HUES48 (cell line): ENCODE results near the gene MRAP2.

Experiments used
- H3K27ac ChIP-seq: one replicate; pipeline ENCODE4 v1.7.0; 2013; ENCODE audit warnings: low read depth, low read length, inconsistent platforms
- H3K27me3 ChIP-seq: 2 replicates; pipeline ENCODE4 v1.6.1; 2013; ENCODE audit warnings: mild to moderate bottlenecking, low read length; ENCODE audit not compliant: control insufficient read depth, insufficient read depth
- H3K36me3 ChIP-seq: 2 replicates; pipeline ENCODE4 v1.6.1; 2013; ENCODE audit warnings: low read length; ENCODE audit not compliant: control insufficient read depth, insufficient read depth
- H3K4me1 ChIP-seq: 2 replicates; pipeline ENCODE4 v1.6.1; 2013; ENCODE audit warnings: mild to moderate bottlenecking, low read length; ENCODE audit not compliant: control insufficient read depth, insufficient read depth
- H3K4me3 ChIP-seq: 2 replicates; pipeline ENCODE4 v1.5.1; 2013; ENCODE audit warnings: mild to moderate bottlenecking, low read depth, low read length
- H3K9ac ChIP-seq: 2 replicates; pipeline ENCODE4 v1.6.1; 2013; ENCODE audit warnings: mild to moderate bottlenecking, low read depth, low read length, moderate library complexity
- H3K9me3 ChIP-seq: 2 replicates; pipeline ENCODE4 v1.6.1; 2013; ENCODE audit warnings: low read length; ENCODE audit not compliant: control insufficient read depth, insufficient read depth

MRAP2 gene

GRCh38 chr6:84013931-84014330 lies 19.6 kb upstream of the MRAP2 start:
- H3K4me1 ChIP-seq = 0 out of 2 replicates have a peak, but pooled peaks cover 4% of the 10 kb centered on the region
- no peaks in the 10 kb centered on the region for H3K36me3 ChIP-seq
- H3K4me3 ChIP-seq = no peak overlapping the region

GRCh38 chr6:84016029-84016428 lies 17.5 kb upstream of the MRAP2 start:
- no peaks in the 10 kb centered on the region for H3K27me3 ChIP-seq
- H3K4me1 ChIP-seq = 0 out of 2 replicates have a peak, but pooled peaks cover 4% of the 10 kb centered on the region
- no peak overlapping the region for H3K9ac ChIP-seq
- H3K36me3 ChIP-seq = no peaks in the 10 kb centered on the region
- H3K9me3 ChIP-seq = no peaks in the 10 kb centered on the region
- no peak overlapping the region for H3K27ac ChIP-seq
- no peak overlapping the region for H3K4me3 ChIP-seq

More at GRCh38 chr6:84013931-84014330, 19.6 kb upstream of the MRAP2 start:
- H3K9me3 ChIP-seq = no peaks in the 10 kb centered on the region
- no peak overlapping the region for H3K27ac ChIP-seq
- no peaks in the 10 kb centered on the region for H3K27me3 ChIP-seq
- H3K9ac ChIP-seq = no peak overlapping the region

- H3K4me1 ChIP-seq = 0 out of 2 replicates have a peak, but pooled peaks cover 4% of the 10 kb centered on the region
- H3K9me3 ChIP-seq = no peaks in the 10 kb centered on the region
- no peak overlapping the region for H3K4me3 ChIP-seq
- no peaks in the 10 kb centered on the region for H3K36me3 ChIP-seq
- no peaks in the 10 kb centered on the region for H3K27me3 ChIP-seq
- H3K9ac ChIP-seq = no peak overlapping the region
- H3K27ac ChIP-seq = no peak overlapping the region
These were observed 15.7 kb upstream of the MRAP2 start for GRCh38 chr6:84017709-84018452.

- Histone ChIP-seq H3K27ac (no peak overlapping the region), H3K4me1 (no peaks in the 10 kb centered on the region), H3K4me3 (no peak overlapping the region), H3K36me3 (no peaks in the 10 kb centered on the region), H3K9ac (no peak overlapping the region), H3K27me3 (no peaks in the 10 kb centered on the region), H3K9me3 (no peaks in the 10 kb centered on the region)
These were observed 15.0 kb upstream of the MRAP2 start for GRCh38 chr6:84018453-84019061.

GRCh38 chr6:84019141-84019841 lies 14.3 kb upstream of the MRAP2 start:
- no peak overlapping the region for H3K27ac ChIP-seq
- H3K27me3 ChIP-seq = no peaks in the 10 kb centered on the region
- no peaks in the 10 kb centered on the region for H3K36me3 ChIP-seq
- H3K9ac ChIP-seq = no peak overlapping the region
- no peak overlapping the region for H3K4me3 ChIP-seq
- no peaks in the 10 kb centered on the region for H3K9me3 ChIP-seq
- no peaks in the 10 kb centered on the region for H3K4me1 ChIP-seq

GRCh38 chr6:84019842-84020211 lies 13.7 kb upstream of the MRAP2 start:
- Histone ChIP-seq H3K27ac (no peak overlapping the region), H3K9ac (no peak overlapping the region), H3K27me3 (no peaks in the 10 kb centered on the region), H3K4me3 (no peak overlapping the region), H3K4me1 (no peaks in the 10 kb centered on the region), H3K9me3 (no peaks in the 10 kb centered on the region), H3K36me3 (no peaks in the 10 kb centered on the region)

- H3K9ac ChIP-seq = no peak overlapping the region
These were observed 11.9 kb upstream of the MRAP2 start for GRCh38 chr6:84021625-84022024.

GRCh38 chr6:84026721-84027164 lies 6.8 kb upstream of the MRAP2 start:
- no peaks in the 10 kb centered on the region for H3K9me3 ChIP-seq
- no peaks in the 10 kb centered on the region for H3K27me3 ChIP-seq
- no peak overlapping the region for H3K4me3 ChIP-seq
- no peaks in the 10 kb centered on the region for H3K36me3 ChIP-seq
- H3K27ac ChIP-seq = no peak overlapping the region
- H3K4me1 ChIP-seq = no peaks in the 10 kb centered on the region
- H3K9ac ChIP-seq = no peak overlapping the region

More at GRCh38 chr6:84021625-84022024, 11.9 kb upstream of the MRAP2 start:
- Histone ChIP-seq H3K27me3 (no peaks in the 10 kb centered on the region), H3K4me1 (no peaks in the 10 kb centered on the region), H3K9me3 (no peaks in the 10 kb centered on the region), H3K27ac (no peak overlapping the region), H3K36me3 (no peaks in the 10 kb centered on the region), H3K4me3 (no peak overlapping the region)

- H3K4me1 ChIP-seq = peaks cover 1% of the 10 kb centered on the region; the same call in 1 of the 2 replicates
- no peak overlapping the region for H3K27ac ChIP-seq
These were observed 6.0 kb upstream of the MRAP2 start for GRCh38 chr6:84027340-84028181.

GRCh38 chr6:84028350-84028749 lies 5.2 kb upstream of the MRAP2 start:
- no peaks in the 10 kb centered on the region for H3K9me3 ChIP-seq

More at GRCh38 chr6:84027340-84028181, 6.0 kb upstream of the MRAP2 start:
- Histone ChIP-seq H3K9me3 (no peaks in the 10 kb centered on the region), H3K27me3 (peaks cover 3% of the 10 kb centered on the region; the same call in 1 of the 2 replicates), H3K9ac (no peak overlapping the region), H3K4me3 (no peak overlapping the region), H3K36me3 (no peaks in the 10 kb centered on the region)

More at GRCh38 chr6:84028350-84028749, 5.2 kb upstream of the MRAP2 start:
- peaks cover 11% of the 10 kb centered on the region for H3K27me3 ChIP-seq
- H3K36me3 ChIP-seq = no peaks in the 10 kb centered on the region
- H3K4me1 ChIP-seq = peaks cover 9% of the 10 kb centered on the region; the same call in 1 of the 2 replicates
- H3K27ac ChIP-seq = no peak overlapping the region
- H3K4me3 ChIP-seq = no peak overlapping the region
- H3K9ac ChIP-seq = no peak overlapping the region
